Ascending aorta (tissue), 2 donors: Measurements from ENCODE around the gene MARCHF6. TPM values are rescaled to one million over a fixed set of nuclear protein-coding genes. Genes with fewer than 3 reads are reported as not detected.

ENCODE experiments used
- DNase-seq, 2 donors: peaks; one replicate each; pipeline ENCODE4 v3.0.0-alpha.2; 2019; ENCODE audit warnings: low spot score in 2 of 2
- H3K27ac ChIP-seq, 2 donors: fragments of 200-600 bp; sonication (generic); one replicate each; pipeline ENCODE4 v1.5.1; 2016 to 2017; ENCODE audit warnings: mild to moderate bottlenecking in 1 of 2
- H3K27me3 ChIP-seq: fragments of 200-600 bp; sonication (generic); one replicate; pipeline ENCODE4 v1.5.1; 2017
- H3K36me3 ChIP-seq, 2 donors: fragments of 200-600 bp; sonication (generic); one replicate each; pipeline ENCODE4 v1.5.1; 2016
- H3K4me1 ChIP-seq, 2 donors: fragments of 200-600 bp; sonication (generic); one replicate each; pipeline ENCODE4 v1.5.1; 2016 to 2017; ENCODE audit warnings: mild to moderate bottlenecking in 1 of 2
- H3K4me3 ChIP-seq, 2 donors: fragments of 200-600 bp; sonication (generic); one replicate each; pipeline ENCODE4 v1.5.1; 2016 to 2017; ENCODE audit warnings: mild to moderate bottlenecking in 1 of 2
- H3K9me3 ChIP-seq, 2 donors: fragments of 200-600 bp; sonication (generic); one replicate each; pipeline ENCODE4 v1.5.1; 2016
- intact Hi-C: fragments of 100-400 bp; cut with DNase I; formaldehyde crosslinking; loops from one replicate; pipeline ENCODE4 v1.15.1; 2023
- total RNA-seq: library from RNA; depleted of rRNA; stranded (reverse); fragments of >200 nt; gene quantifications from one replicate; pipeline ENCODE4 v1.1.0, GENCODE V29; 2016
- TF ChIP-seq, protein P1 (sequence below), 3 experiments: fragments of 200-600 bp in 2 of 3; fragments of 450-650 bp in 1 of 3; sonication (generic) in 2 of 3; IDR thresholded peaks; one replicate each; pipeline ENCODE4 v1.5.1; 2016 to 2019; ENCODE audit warnings: antibody characterized with exemption in 3 of 3, mild to moderate bottlenecking in 1 of 3, moderate library complexity in 1 of 3

Gene MARCHF6
- total RNA-seq, 1 donor from 2014 or later, result 47.0 TPM

GRCh38 chr5:10396552-10396951, 43.1 kb downstream of the MARCHF6 start:
- Histone ChIP-seq H3K27me3 (no peaks in the 10 kb centered on the region), H3K4me1 (peaks cover 0 to 17% of the 10 kb centered on the region in 2 donors), H3K27ac (no peak overlapping the region), H3K9me3 (no peaks in the 10 kb centered on the region), H3K4me3 (no peak overlapping the region), H3K36me3 (peaks cover 38 to 48% of the 10 kb centered on the region in 2 donors)
- intact Hi-C loops, result no loop called here
- DNase-seq, result no peak
- TF ChIP-seq, protein P1, sequence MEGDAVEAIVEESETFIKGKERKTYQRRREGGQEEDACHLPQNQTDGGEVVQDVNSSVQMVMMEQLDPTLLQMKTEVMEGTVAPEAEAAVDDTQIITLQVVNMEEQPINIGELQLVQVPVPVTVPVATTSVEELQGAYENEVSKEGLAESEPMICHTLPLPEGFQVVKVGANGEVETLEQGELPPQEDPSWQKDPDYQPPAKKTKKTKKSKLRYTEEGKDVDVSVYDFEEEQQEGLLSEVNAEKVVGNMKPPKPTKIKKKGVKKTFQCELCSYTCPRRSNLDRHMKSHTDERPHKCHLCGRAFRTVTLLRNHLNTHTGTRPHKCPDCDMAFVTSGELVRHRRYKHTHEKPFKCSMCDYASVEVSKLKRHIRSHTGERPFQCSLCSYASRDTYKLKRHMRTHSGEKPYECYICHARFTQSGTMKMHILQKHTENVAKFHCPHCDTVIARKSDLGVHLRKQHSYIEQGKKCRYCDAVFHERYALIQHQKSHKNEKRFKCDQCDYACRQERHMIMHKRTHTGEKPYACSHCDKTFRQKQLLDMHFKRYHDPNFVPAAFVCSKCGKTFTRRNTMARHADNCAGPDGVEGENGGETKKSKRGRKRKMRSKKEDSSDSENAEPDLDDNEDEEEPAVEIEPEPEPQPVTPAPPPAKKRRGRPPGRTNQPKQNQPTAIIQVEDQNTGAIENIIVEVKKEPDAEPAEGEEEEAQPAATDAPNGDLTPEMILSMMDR (IDR thresholded peaks at IDR 0.05), result no peak

DNA sequence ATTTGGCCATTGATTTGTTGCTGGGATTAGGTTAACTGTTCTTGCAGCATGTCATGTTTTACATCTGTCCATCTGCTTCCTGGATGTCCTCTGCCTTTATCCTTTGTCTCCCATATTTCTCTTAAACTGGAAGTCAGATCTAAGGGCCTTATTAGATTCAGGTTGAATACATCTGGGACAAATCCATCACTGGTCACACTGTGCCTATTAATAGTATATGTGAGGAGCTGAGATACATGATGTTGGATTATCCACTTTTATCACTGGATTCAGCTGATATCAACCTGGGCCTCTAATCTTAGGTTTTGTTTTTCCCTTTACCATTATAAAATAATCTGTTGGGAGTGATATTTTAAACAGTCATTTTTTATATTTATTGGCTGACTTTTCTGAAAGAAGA, 46.3 kb downstream of the MARCHF6 start:
- intact Hi-C loops, result loop anchor here (2.0 to 5.0 kb wide), 2 partner anchors 47 to 118 kb away; partner anchors contain the start of gene MARCHF6
- H3K4me3 ChIP-seq, result no peak overlapping the region

DNA sequence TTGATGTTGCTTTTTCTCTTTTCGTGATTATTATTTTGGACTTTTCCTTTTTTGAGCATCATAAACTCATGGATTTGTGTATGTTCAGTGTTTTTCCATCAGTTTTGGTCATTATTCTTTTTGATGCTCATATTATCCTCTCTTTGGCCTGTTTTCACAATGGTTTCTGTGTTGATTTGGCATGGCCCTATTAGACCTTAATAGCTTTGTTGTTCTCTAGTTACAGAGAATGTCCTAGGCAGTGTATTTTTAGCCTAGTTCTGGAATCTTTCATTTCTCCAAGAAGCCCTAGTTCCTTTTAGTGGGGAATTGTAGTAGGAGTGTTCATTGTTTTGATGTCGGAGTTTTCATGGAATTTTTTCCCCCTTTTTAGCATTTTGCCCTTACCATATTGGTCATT, 46.9 kb downstream of the MARCHF6 start:
- Histone ChIP-seq H3K27ac (peak overlapping the region; percentile 35 to 43), H3K9me3 (no peaks in the 10 kb centered on the region), H3K36me3 (peaks cover 38 to 46% of the 10 kb centered on the region in 2 donors), H3K4me3 (no peak overlapping the region), H3K27me3 (no peaks in the 10 kb centered on the region), H3K4me1 (peaks cover 0 to 14% of the 10 kb centered on the region in 2 donors)
- TF ChIP-seq, protein P1 (IDR thresholded peaks at IDR 0.05), result no peak
- no peak for DNase-seq
- intact Hi-C loops, result loop anchor here (2.0 to 5.0 kb wide), 2 partner anchors 48 to 118 kb away; partner anchors contain the start of gene MARCHF6

More for the DNA sequence above, 46.3 kb downstream of the MARCHF6 start:
- H3K36me3 ChIP-seq, result peaks cover 36 to 46% of the 10 kb centered on the region in 2 donors
- peaks cover 0 to 14% of the 10 kb centered on the region in 2 donors for H3K4me1 ChIP-seq
- H3K9me3 ChIP-seq, result no peaks in the 10 kb centered on the region
- TF ChIP-seq, protein P1 (IDR thresholded peaks at IDR 0.05), result no peak
- no peak for DNase-seq
- peak overlapping the region; percentile 35 to 43 for H3K27ac ChIP-seq
- H3K27me3 ChIP-seq, result no peaks in the 10 kb centered on the region

- Histone ChIP-seq H3K4me3 (no peak overlapping the region), H3K27ac (peak overlapping the region; percentile 35 to 43), H3K4me1 (peaks cover 0 to 14% of the 10 kb centered on the region in 2 donors), H3K27me3 (no peaks in the 10 kb centered on the region), H3K9me3 (no peaks in the 10 kb centered on the region), H3K36me3 (peaks cover 38 to 46% of the 10 kb centered on the region in 2 donors)
- intact Hi-C loops, result loop anchor here (2.0 to 5.0 kb wide), 2 partner anchors 48 to 119 kb away; partner anchors contain the start of gene MARCHF6
- DNase-seq, result no peak
- TF ChIP-seq, protein P1 (IDR thresholded peaks at IDR 0.05), result no peak
Measured at GRCh38 chr5:10400831-10401230, 47.3 kb downstream of the MARCHF6 start.

DNA sequence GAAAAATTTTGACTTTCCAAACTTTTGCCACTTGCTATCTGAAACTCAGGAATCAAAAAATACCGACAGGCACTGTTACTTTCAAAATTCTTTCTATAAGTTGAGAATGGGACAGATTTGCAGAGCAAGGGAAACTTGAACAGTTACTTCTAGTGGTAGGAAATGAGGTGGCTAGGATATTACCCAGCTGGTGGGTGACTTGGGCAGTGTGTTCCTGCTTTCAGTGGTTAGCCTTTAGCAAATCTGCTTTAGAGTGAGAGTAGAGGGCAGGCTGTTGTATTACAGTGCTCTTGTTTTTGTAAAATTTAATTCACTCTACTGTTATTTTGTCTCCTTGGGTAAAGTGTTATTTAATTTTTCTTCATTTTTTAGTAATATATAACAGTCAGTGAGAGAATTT, 48.0 kb downstream of the MARCHF6 start:
- Histone ChIP-seq H3K4me3 (no peak overlapping the region), H3K27ac (peak overlapping the region; percentile 35 to 43), H3K4me1 (peaks cover 0 to 14% of the 10 kb centered on the region in 2 donors), H3K36me3 (peaks cover 39 to 46% of the 10 kb centered on the region in 2 donors), H3K27me3 (no peaks in the 10 kb centered on the region), H3K9me3 (no peaks in the 10 kb centered on the region)
- no peak for DNase-seq
- TF ChIP-seq, protein P1 (IDR thresholded peaks at IDR 0.05), result no peak
- intact Hi-C loops, result loop anchor here (2.0 to 5.0 kb wide), 2 partner anchors 49 to 119 kb away; partner anchors contain the start of gene MARCHF6

Other genes with a start within 250 kb of the MARCHF6 start
- 0.64 TPM for gene ATPSCKMT, start 103.8 kb upstream of the MARCHF6 start, total RNA-seq
- 66.1 TPM for gene CCT5, start 103.4 kb upstream of the MARCHF6 start, total RNA-seq
- 0.75 TPM for gene CMBL, start 45.8 kb upstream of the MARCHF6 start, total RNA-seq
- gene ROPN1L, start 88.2 kb downstream of the MARCHF6 start, total RNA-seq, result not detected
- gene ANKRD33B, start 210.4 kb downstream of the MARCHF6 start, total RNA-seq, result 7.2 TPM